A549 (cell line): ENCODE results near the gene CNKSR3. TPM values are rescaled to one million over a fixed set of nuclear protein-coding genes. Genes with fewer than 3 reads are reported as not detected.
A peak's percentile ranks its signal among the peaks of the same experiment; 100 is the strongest.

Experiments
- ATAC-seq, 2 experiments: fragments of 200-7000 bp in 1 of 2; fragments of >200 bp in 1 of 2; cut with Nextera tagmentation in 1 of 2; cut with Tn5 transposase in 1 of 2; 3 replicates each; pipeline versions ENCODE4 v1.8.0 to v1.9.1; 2018 to 2020; ENCODE audit warnings: mild to moderate bottlenecking in 1 of 2, moderate library complexity in 1 of 2
- CTCF ChIA-PET: fragments of 300-600 bp; sonication (Branson Sonifier 250); formaldehyde crosslinking; extraction: SDS; loops from one replicate; lab custom pipeline; 2021; ENCODE audit warnings: antibody characterized with exemption, inconsistent platforms; lab: Yijun Ruan, JAX
- POLR2A ChIA-PET: fragments of 350-600 bp; formaldehyde crosslinking; extraction: SDS; loops from one replicate; lab custom pipeline; 2021; ENCODE audit warnings: antibody characterized with exemption, inconsistent platforms; lab: Yijun Ruan, JAX
- DNase-seq, 2 experiments: peaks; one replicate each; pipeline versions ENCODE4 v3.0.0 to v3.0.0-alpha.2; 2011 to 2016; ENCODE audit warnings: low read depth in 1 of 2, low spot score in 1 of 2
- FAIRE-seq: peaks from 2 replicates; lab custom pipeline; 2011; peaks lifted over from hg19 to GRCh38; lab: Jason Lieb, UNC
- H3K27ac ChIP-seq, 2 experiments: fragments of >200 bp; sonication (Bioruptor Twin); formaldehyde crosslinking; 3 replicates each; pipeline ENCODE4 v1.5.1; 2016 to 2017
- H3K4me1 ChIP-seq: fragments of >200 bp; sonication (Bioruptor Twin); formaldehyde crosslinking; 3 replicates; pipeline ENCODE4 v1.6.1; 2016
- H3K4me2 ChIP-seq: fragments of >200 bp; sonication (Bioruptor Twin); formaldehyde crosslinking; 3 replicates; pipeline ENCODE4 v1.6.1; 2016
- H3K4me3 ChIP-seq: fragments of >200 bp; sonication (Bioruptor Twin); formaldehyde crosslinking; 3 replicates; pipeline ENCODE4 v1.5.1; 2016
- H3K9me3 ChIP-seq: fragments of >200 bp; sonication (Bioruptor Twin); formaldehyde crosslinking; 3 replicates; pipeline ENCODE4 v1.6.1; 2016
- BHLHE40 ChIP-seq: IDR thresholded peaks from 2 replicates; pipeline ENCODE4 v1.6.1; 2012; ENCODE audit warnings: low read depth, low read length, inconsistent platforms
- CBX2 ChIP-seq: fragments of 200-600 bp; sonication (generic); IDR thresholded peaks from 2 replicates; pipeline ENCODE4 v1.6.1; 2016; ENCODE audit warnings: low read depth, mild to moderate bottlenecking, borderline replicate concordance
- CTCF ChIP-seq: fragments of >200 bp; sonication (Bioruptor Twin); formaldehyde crosslinking; IDR thresholded peaks from 3 replicates; pipeline ENCODE4 v1.5.1; 2016
- EHMT2 ChIP-seq: fragments of 200-600 bp; sonication (generic); IDR thresholded peaks from 2 replicates; pipeline ENCODE4 v1.6.1; 2016; ENCODE audit warnings: antibody characterized with exemption, low read depth, mild to moderate bottlenecking, moderate library complexity
- FOSB ChIP-seq: fragments of 250-450 bp; sonication (Bioruptor Pico); IDR thresholded peaks from 2 replicates; pipeline ENCODE4 v1.5.0; 2020; ENCODE audit warnings: mild to moderate bottlenecking, moderate library complexity
- HOXB5 ChIP-seq: fragments of 250-450 bp; sonication (Bioruptor Pico); IDR thresholded peaks from 2 replicates; pipeline ENCODE4 v1.5.0; 2020; ENCODE audit warnings: mild to moderate bottlenecking, moderate library complexity
- KDM1A ChIP-seq: fragments of 200-600 bp; sonication (generic); IDR thresholded peaks from 2 replicates; pipeline ENCODE4 v1.6.1; 2016; ENCODE audit warnings: low read depth, mild to moderate bottlenecking
- MAZ ChIP-seq: fragments of 150-350 bp; IDR thresholded peaks from 2 replicates; pipeline ENCODE4 v1.6.1; 2014; ENCODE audit warnings: antibody characterized with exemption, low read depth, low read length, borderline replicate concordance
- POLR2A ChIP-seq: IDR thresholded peaks from 2 replicates; pipeline ENCODE4 v1.6.1; 2012; ENCODE audit warnings: mild to moderate bottlenecking, low read length
- RAD21 ChIP-seq, 2 experiments: fragments of >200 bp in 1 of 2; sonication (Bioruptor Twin) in 1 of 2; formaldehyde crosslinking in 1 of 2; IDR thresholded peaks in 1 of 2; conservative IDR thresholded peaks in 1 of 2; 2 replicates in 1 of 2; 3 replicates in 1 of 2; pipeline ENCODE4 v1.6.1; 2012 to 2018; ENCODE audit warnings: inconsistent platforms in 1 of 2
- RCOR1 ChIP-seq: fragments of 150-350 bp; IDR thresholded peaks from 2 replicates; pipeline ENCODE4 v1.6.1; 2014; ENCODE audit warnings: antibody characterized with exemption, low read length, low read depth
- RNF2 ChIP-seq: fragments of 200-600 bp; sonication (generic); IDR thresholded peaks from 2 replicates; pipeline ENCODE4 v1.6.1; 2016; ENCODE audit warnings: low read depth, mild to moderate bottlenecking, antibody characterized with exemption, moderate library complexity, borderline replicate concordance
- TP53 ChIP-seq: fragments of 250-450 bp; sonication (Bioruptor Pico); IDR thresholded peaks from 2 replicates; pipeline ENCODE4 v1.5.0; 2021; ENCODE audit warnings: mild to moderate bottlenecking, moderate library complexity
- USF2 ChIP-seq: fragments of 450-650 bp; IDR thresholded peaks from 2 replicates; pipeline ENCODE4 v1.6.1; 2014; ENCODE audit warnings: antibody characterized with exemption
- WGBS: methylation state at CpG from one replicate; pipeline ENCODE4 v1.1.6; 2017; ENCODE audit errors: missing lambda C conversion rate; 5-methylcytosine and 5-hydroxymethylcytosine counted together
- polyA plus RNA-seq, 4 experiments: library from polyadenylated mRNA; depleted of rRNA in 3 of 4; stranded (reverse); fragments of >200 nt; fragmentation: RNase III in 1 of 4; extraction: RNeasy Plus Mini Kit Qiagen cat#74134 plus additional on column Dnase treatment in 1 of 4; gene quantifications; 2 replicates in 3 of 4; 3 replicates in 1 of 4; pipeline ENCODE4 v1.2.3, GENCODE V29; 2011 to 2017
- TF ChIP-seq, protein P1 (sequence below): IDR thresholded peaks from 2 replicates; pipeline ENCODE4 v1.6.1; 2012
- TF ChIP-seq, protein P2 (sequence below): fragments of 200-600 bp; sonication (generic); IDR thresholded peaks from 2 replicates; pipeline ENCODE4 v1.6.1; 2016; ENCODE audit warnings: antibody characterized with exemption, mild to moderate bottlenecking, moderate library complexity

The CNKSR3 gene
- polyA plus RNA-seq, 2 of the 4 experiments (the other 2 are of a cell fraction) = 2.9 to 3.5 TPM

DNA sequence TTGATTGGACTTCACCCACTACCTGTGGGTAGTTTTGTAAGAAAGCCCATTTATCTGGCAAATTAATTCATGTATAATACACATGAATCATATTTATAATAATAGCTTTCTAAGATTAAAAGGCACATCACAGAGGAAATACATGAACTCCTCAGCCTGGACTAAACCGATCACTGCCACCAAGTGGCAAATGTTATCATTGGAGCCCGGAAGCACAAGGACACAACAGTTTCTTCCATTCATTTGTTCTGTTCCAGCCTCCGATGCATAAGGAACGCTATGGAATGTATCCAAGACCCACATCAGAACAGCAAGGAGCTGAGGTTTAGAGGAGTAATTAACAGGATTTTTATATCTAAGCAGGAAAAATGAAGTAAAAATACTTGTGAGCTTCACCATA lies 139.9 kb downstream of the CNKSR3 start:
- Histone ChIP-seq H3K9me3 (no peaks in the 10 kb centered on the region), H3K4me2 (peak overlapping the region; percentile 46; the same call in 2 of the 3 replicates), H3K4me1 (no peaks in the 10 kb centered on the region), H3K27ac (no peak overlapping the region), H3K4me3 (no peak overlapping the region)
- ChIA-PET POLR2A (no interaction called here), CTCF (interaction anchor here (0.5 to 1.9 kb wide), 8 partner anchors 41 to 217 kb away, joined by 3 to 5 read pairs (median 4); no protein-coding TSS in a partner anchor)
- DNase-seq = peak in 1 of 2 experiments; percentile 39
- TF ChIP-seq CTCF = peak; percentile 25; the same call in 2 of the 3 replicates
- TF ChIP-seq RAD21 (conservative IDR thresholded peaks at IDR 0.05 in 1 of 2, IDR thresholded peaks at IDR 0.05 in 1 of 2) = peak; percentile 24 to 45; a peak in 2 of 5 replicates
- TF ChIP-seq RNF2 = no peak
- 12% methylated on average over 4 of the region's 4 CpGs for WGBS
- ATAC-seq = peak; percentile 74 to 79; a peak in 5 of 6 replicates
- FAIRE-seq = no peak

DNA sequence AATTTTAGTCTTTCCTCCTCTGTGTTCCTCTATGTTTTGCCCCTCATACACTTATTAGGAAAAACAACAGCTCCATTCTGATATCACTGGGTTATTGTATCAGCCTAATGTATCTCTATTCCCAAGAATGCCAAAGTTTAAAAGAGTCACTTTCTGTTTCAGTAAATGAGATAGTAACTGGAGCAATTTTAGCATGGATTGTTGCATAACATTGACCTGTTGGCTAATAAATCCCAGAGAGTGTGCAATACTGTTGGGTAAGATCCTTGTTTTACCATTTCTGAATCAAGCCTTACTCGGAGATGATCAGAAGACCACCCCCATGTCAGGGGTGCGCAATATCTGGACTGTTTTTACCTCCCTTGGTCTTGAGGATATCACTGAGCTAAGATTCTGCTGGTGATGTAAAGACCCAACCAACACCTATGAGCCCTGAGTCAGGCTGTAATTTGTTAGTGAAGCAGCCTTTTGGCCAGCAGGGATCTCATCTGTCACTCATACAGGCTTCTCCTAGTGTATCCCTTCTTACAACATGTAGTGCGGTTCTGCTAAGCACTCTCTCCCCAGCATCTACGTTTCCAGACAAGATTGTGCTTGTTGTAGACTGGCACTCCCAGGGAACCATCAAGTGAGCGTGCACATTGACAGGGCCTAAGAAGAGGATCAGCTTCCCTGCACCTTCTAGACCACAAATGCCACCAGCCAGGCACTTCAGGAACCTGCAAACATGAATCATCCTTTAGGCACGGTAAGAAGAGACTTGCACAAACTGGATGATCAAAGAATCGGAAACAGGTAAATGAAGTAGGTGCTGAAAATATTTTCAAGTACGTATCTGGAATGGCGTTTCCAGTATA lies 142.4 kb downstream of the CNKSR3 start:
- WGBS = 80% methylated on average over 9 of the region's 9 CpGs
- H3K27ac ChIP-seq = no peak overlapping the region
- no peak for DNase-seq
- FAIRE-seq = no peak
- CTCF ChIA-PET = no interaction called here
- no peaks in the 10 kb centered on the region for H3K4me1 ChIP-seq
- H3K4me2 ChIP-seq = no peak overlapping the region
- H3K9me3 ChIP-seq = no peaks in the 10 kb centered on the region
- ATAC-seq = no peak
- POLR2A ChIA-PET = no interaction called here
- H3K4me3 ChIP-seq = no peak overlapping the region
- TF ChIP-seq, protein P1, sequence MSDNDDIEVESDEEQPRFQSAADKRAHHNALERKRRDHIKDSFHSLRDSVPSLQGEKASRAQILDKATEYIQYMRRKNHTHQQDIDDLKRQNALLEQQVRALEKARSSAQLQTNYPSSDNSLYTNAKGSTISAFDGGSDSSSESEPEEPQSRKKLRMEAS = no peak
- no peak for TF ChIP-seq MAZ
- no peak for TF ChIP-seq POLR2A
- TF ChIP-seq HOXB5 (CRISPR knock-in tag) = no peak
- no peak for TF ChIP-seq KDM1A
- TF ChIP-seq CBX2 = no peak
- no peak for TF ChIP-seq EHMT2
- no peak for TF ChIP-seq RCOR1
- no peak for TF ChIP-seq BHLHE40
- TF ChIP-seq TP53 (CRISPR knock-in tag) = no peak

- FAIRE-seq (no peak), DNase-seq (no peak), ATAC-seq (no peak)
- ChIA-PET CTCF (no interaction called here), POLR2A (no interaction called here)
- Histone ChIP-seq H3K27ac (no peak overlapping the region), H3K4me2 (no peak overlapping the region), H3K4me1 (no peaks in the 10 kb centered on the region), H3K9me3 (no peaks in the 10 kb centered on the region), H3K4me3 (no peak overlapping the region)
- WGBS = 86% methylated on average over 5 of the region's 5 CpGs
- TF ChIP-seq, protein P2, sequence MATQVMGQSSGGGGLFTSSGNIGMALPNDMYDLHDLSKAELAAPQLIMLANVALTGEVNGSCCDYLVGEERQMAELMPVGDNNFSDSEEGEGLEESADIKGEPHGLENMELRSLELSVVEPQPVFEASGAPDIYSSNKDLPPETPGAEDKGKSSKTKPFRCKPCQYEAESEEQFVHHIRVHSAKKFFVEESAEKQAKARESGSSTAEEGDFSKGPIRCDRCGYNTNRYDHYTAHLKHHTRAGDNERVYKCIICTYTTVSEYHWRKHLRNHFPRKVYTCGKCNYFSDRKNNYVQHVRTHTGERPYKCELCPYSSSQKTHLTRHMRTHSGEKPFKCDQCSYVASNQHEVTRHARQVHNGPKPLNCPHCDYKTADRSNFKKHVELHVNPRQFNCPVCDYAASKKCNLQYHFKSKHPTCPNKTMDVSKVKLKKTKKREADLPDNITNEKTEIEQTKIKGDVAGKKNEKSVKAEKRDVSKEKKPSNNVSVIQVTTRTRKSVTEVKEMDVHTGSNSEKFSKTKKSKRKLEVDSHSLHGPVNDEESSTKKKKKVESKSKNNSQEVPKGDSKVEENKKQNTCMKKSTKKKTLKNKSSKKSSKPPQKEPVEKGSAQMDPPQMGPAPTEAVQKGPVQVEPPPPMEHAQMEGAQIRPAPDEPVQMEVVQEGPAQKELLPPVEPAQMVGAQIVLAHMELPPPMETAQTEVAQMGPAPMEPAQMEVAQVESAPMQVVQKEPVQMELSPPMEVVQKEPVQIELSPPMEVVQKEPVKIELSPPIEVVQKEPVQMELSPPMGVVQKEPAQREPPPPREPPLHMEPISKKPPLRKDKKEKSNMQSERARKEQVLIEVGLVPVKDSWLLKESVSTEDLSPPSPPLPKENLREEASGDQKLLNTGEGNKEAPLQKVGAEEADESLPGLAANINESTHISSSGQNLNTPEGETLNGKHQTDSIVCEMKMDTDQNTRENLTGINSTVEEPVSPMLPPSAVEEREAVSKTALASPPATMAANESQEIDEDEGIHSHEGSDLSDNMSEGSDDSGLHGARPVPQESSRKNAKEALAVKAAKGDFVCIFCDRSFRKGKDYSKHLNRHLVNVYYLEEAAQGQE = no peak
- TF ChIP-seq FOSB (CRISPR knock-in tag) (no peak), USF2 (no peak)
Measured at GRCh38 chr6:154367336-154367735, 143.1 kb downstream of the CNKSR3 start.
